ENCODE results near the gene TCF25.

GRCh38 chr16:89957216-89957785 is 83.9 kb downstream of the TCF25 start:
- TF ChIP-seq CTCF (IDR thresholded peaks at IDR 0.05) (no peak), POLR2A (IDR thresholded peaks at IDR 0.05) (no peak)

Measured in esophagus squamous epithelium (tissue), 4 donors.